Bone marrow (tissue), 2 donors: ENCODE measurements around the gene P2RX2.

ENCODE experiments used
- DNase-seq, 2 donors: peaks; one replicate each; lab custom pipeline; 2025; lab: John Stamatoyannopoulos, UW

Gene P2RX2

DNA sequence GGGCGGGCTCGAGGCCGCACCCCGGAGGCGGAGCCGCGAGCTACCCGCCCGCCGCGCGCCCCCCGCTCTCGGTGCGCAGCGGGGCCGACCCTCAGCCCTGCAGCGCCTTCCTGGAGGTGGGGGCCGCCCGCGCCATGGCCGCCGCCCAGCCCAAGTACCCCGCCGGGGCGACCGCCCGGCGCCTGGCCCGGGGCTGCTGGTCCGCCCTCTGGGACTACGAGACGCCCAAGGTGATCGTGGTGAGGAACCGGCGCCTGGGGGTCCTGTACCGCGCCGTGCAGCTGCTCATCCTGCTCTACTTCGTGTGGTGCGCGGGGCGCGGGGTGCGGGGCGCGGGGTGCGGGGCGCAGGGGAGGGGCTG lies at the start of gene P2RX2:
P2RX2 (plus strand) TSS at position 94 of the 361 bp plus-strand sequence; CDS start at position 135, 41 bp downstream.
- no peak for DNase-seq

DNA sequence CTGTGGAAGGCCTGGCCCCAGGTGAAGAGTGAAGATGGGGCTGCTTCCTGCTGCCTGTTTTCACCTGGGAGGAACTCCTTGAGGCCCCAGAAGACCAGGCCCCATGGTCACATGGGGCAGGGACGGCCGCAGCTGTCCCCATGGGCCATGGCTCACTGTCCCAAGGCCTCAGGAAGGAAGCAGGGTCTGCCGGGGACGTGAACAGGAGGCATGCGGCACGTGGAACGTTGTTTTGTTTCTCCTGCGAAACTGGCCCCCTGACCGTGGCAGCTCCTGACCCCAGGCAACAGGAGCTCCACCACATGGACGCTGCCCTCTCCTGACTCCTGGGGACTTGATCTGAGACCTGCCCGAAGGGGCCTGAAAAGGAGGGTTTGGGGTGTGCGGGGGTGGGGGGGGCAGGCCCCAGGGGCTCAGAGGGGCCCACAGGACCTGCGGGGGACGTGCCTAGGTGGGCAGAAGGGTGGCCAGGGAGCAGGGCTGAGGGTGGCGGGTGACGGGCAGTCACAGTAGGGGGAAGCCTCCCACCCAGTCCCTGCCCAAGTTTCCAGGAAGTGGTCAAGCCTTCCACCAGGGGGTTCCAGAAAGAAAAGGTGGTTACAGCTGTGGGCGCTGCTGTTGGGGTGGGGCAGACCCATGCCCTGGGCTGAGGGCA lies 49.6 kb upstream of the P2RX2 start:
- no peak for DNase-seq

DNA sequence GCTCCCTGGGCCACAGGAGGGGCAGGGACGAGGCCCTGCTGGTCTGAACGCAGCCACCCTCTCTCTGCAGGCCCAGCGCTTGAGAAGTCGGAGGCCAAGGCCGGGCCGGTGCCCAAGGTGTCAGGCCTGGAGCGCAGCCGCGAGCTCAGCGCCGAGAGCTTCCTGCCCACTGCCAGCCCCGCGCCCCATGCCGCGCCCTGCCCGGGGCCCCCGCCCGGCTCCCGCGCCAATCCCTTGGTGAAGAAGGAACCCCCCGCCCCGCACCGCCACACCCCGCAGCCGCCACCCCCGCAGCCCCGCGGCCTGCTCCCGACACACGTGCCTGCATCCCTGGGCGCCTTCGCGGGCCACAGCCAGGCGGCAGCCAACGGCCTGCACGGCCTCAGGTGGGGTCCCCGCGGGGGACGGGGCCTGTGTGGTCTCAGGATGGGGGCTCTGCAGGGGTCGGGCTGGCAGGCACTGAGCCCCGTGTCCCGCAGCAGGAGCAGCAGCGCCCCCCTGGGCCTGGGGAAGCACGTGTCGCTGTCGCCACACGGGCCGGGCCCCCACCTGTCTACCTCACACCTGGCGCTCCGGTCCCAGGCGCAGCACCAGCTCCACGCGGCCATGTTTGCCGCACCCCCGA lies 48.6 kb upstream of the P2RX2 start:
- DNase-seq = no peak

GRCh38 chr12:132570635-132571034 lies 47.9 kb upstream of the P2RX2 start:
- no peak for DNase-seq

DNA sequence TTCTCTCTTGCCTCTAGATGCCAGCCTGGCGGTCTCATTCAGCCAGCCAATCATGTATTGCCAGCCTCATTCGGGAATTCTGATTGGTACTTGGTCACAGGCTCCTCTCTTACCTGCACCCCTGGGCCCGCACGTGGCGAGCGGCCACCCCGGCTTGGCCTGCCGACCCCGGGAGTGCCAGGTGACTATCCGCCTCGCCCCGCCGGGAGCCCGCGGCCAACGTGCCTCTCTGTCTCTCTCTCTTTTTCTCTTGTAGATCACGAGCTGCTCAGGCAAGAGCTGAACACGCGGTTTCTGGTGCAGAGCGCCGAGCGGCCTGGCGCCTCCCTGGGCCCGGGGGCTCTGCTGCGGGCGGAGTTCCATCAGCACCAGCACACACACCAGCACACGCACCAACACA lies 47.5 kb upstream of the P2RX2 start:
- no peak for DNase-seq

- DNase-seq = no peak
Measured at GRCh38 chr12:132571598-132571997, 47.0 kb upstream of the P2RX2 start.

GRCh38 chr12:132572106-132572505 lies 46.5 kb upstream of the P2RX2 start:
- DNase-seq = no peak

DNA sequence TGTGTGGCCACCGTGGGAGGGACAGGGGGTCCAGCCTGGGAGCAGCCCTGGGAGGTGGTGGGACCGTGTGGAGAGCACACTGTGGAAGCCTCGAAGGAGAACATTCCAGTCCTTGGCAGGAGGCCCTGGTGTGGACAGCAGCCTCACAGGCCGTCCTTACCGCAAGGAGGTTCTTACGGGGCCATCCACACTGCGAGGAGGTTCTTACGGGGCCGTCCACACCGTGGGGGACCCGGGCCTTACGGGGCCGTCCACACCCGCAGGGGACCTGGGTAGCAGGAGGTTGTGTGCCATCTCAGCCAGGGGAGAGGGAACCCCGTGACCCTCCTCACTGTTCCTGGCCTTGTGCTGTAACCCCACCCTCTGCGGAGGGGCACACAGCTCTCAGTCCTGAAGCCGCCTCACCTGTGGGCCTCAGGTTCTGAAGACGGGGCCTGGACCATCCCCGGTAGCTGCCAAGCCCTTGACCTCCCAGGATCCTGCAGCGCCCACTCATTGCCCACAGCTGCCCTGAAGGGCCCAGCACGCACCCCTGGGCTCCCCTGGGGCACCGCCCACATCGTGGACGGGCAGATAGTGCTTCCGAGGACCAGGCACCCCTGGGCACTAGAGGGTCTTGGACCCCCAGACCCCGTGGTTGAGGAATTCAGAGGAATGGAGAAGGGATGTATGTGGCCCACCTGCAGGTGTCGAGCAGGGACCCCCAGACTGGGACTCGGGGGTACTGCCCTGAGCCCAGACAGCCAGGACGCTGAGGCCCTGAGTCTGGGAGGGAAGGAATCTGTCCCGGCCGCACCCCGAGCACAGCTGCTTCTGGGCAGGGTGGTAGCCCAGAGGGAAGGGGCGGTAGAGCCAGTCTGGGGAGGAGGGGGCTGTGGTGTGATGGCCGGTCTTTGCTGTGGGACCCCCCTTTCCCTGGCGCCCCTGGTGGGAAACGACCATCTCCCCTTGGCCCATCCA lies 45.5 kb upstream of the P2RX2 start:
- DNase-seq = no peak

- DNase-seq = no peak
Measured at GRCh38 chr12:132574271-132574996, 44.1 kb upstream of the P2RX2 start.

DNA sequence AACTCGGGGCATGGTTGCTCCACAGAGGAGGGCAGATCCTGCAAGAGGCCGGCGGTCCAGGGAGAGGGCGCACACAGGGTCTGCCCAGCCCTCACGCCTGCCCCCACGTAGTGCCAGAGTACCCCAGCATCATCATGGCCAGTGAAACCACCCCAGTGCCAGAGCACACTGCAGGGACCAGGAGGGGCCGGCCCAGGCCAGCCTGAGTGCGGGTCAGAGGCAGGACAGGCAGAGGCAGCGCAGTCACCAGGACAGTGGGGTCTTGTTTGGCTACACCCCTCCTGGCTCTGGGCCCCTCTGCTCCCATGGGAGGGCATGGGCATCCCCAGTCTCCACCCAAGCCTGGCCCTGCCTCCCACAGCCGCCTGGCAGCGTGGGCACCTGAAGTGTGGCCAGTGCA lies 42.9 kb upstream of the P2RX2 start:
- no peak for DNase-seq

GRCh38 chr12:132576701-132577100 lies 41.9 kb upstream of the P2RX2 start:
- no peak for DNase-seq

DNA sequence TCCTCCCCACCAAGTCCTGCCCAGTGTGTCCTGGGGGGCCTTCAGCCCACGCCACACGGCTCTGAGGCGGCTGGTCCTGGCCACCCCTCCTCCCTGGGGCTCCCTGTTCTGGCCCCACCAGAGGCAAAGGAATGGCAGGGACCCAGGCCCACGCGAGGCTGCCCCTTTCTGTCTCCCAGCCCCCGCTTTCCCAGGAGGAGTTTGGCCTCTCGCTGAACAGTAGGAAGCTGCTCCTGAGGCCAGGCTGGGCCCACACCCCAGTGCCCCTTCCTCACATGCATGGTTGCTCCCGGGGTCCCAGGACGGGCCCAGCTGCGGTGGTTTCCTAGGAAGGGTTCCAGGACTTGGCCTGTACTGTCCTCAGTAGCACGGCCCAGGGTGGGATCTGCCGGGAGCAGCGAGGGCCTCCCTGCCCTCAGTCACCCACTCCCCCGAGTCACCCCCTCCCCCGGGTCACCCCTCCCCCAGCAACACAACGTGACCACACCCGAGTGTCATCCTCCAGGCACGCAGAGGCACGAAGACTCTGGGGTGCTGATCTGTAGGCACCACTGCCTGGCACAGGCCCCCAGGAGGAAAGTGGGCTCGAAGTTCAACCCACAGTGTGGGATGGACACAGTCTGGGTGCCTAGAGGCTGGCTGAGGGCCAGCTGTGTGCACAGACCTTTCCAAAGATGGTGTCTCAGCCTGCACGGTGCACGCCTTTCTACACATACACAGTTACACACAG lies 41.2 kb upstream of the P2RX2 start:
- DNase-seq = no peak

DNA sequence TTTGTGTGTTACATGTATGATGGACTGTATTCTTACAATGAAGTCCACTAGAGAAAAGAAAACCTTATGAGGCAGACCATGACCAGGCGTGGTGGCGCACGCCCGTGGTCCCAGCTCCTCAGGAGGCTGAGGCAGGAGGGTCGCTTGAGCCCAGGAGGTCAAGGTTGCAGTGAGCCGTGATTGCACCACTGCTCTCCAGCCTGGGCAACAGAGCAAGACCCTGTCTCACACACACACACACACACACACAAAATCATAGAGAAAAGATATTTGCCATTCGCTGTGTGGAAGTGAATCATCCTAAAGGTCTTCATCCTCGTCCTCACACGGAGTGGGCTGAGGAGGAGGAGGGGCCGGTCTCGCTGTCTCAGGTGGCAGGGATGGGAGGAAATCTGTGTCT lies 40.5 kb upstream of the P2RX2 start:
- no peak for DNase-seq

DNA sequence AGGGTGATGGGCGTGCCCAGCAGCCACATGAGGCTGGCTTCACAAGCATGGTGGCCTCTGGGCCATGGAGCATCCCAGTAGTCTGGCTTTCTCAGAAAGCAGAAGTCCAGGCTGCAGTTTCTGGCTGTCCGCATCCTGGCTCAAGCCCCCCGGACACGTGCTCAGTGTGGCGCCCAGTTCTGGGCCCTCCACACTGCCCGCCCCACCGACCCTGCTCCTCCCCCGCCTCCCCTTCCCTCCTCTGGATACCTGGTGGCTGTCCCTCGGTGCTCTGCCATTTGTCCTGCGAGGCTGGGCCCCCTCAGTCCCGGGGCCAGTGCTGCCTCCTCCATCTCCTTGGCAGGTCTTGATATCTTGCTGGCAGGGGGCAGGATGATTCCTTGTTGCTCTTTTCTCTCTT lies 39.8 kb upstream of the P2RX2 start:
- DNase-seq = no peak

GRCh38 chr12:132579744-132580143 lies 38.8 kb upstream of the P2RX2 start:
- DNase-seq = no peak

DNA sequence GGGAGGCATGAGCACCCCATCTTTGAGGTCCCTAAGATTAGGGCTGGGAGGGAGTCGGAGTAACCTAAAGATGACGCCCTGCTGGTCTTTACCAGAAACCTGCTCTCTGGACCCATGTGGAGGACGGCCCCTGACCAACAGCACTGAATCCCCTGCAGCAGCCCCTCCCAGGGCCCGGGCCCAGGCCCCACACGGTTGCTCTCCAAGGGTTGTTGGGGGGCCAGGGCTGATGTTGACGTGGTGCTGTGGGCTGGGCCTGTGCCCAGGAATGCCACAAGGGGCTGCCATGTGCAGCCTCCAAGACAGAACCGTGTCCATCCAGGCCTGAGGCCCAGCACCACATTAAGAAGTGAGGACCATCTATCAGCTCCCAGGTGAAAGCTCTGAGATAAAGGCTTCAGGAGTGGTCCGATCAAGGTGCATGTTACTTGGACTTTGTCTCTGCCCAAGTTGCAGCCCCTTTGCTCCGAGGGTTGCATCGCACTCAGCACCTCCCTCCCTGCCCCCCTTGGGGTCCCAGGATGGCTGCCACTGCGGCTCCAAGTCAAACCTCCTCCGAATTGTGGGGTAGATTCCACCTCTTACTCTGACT lies 37.8 kb upstream of the P2RX2 start:
- no peak for DNase-seq

DNA sequence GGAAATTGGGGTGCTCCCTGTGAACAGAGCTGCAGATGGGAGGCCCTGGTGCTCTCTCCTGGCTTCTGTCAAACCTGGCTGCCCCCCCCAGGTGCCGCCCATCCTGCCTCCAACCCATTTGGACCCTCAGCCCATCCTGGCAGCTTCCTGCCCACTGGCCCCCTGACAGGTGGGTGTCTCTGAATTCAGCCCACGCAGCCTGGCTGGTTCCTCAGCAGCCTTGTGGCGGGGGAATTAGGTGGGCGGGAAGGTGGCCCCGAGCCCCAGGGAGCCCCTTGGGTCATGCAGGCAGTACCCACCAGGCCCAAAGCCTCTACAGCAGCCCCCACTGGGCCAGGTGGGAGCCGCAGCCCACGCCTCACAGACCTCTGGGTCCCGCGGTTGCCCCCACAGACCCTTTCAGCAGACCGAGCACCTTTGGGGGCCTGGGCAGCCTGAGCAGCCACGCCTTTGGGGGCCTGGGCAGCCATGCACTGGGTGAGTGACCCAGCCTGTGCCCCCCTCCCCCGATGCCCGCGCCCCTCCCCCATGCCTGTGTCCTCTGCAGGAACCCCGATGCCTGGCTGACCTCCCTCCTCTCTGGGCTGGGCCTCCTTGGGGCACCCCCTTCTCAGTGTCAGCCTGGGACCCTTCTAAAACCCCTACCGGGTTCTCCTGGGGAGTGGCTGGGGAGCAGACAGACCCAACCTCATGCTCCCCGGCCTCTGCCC lies 37.1 kb upstream of the P2RX2 start:
- no peak for DNase-seq

DNA sequence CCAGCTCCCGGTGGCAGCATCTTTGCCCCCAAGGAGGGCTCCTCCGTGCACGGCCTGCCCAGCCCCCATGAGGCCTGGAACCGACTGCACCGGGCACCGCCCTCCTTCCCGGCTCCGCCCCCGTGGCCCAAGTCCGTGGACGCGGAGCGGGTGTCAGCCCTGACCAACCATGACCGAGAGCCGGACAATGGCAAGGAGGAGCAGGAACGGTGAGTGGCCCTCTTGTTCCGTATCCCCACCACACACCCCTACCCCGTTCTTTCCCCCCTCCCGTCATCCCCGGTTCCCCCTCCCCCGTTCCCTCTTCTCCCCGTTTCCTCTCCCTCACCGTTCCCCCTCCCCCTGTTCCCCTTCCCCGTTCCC lies 36.5 kb upstream of the P2RX2 start:
- no peak for DNase-seq

GRCh38 chr12:132582582-132583410 lies 35.8 kb upstream of the P2RX2 start:
- no peak for DNase-seq

DNA sequence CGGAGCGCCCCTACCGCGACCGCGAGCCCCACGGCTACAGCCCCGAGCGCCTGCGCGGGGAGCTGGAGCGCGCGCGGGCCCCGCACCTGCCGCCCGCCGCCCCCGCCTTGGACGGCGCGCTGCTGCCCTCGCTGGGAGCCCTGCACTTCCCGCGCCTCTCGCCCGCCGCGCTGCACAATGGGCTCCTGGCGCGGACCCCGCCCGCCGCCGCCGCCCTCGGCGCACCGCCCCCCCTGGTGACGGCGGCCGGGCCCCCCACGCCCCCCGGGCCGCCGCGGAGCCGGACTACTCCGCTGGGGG lies 35.2 kb upstream of the P2RX2 start:
- DNase-seq = no peak
